HepG2 (cell line): Measurements from ENCODE around the gene LYPD6B.
A peak's percentile ranks its signal among the peaks of the same experiment; 100 is the strongest.

Source experiments
- CTCF ChIP-seq: sonication (generic); formaldehyde crosslinking; IDR thresholded peaks from 2 replicates; pipeline ENCODE4 v1.5.0; 2020; ENCODE audit warnings: mild to moderate bottlenecking, missing genetic modification reagents, moderate library complexity
- HDAC2 ChIP-seq: sonication (generic); formaldehyde crosslinking; IDR thresholded peaks from 2 replicates; pipeline ENCODE4 v1.4.0; 2020; ENCODE audit warnings: missing genetic modification reagents
- MAFK ChIP-seq, 2 experiments: IDR thresholded peaks in 1 of 2; conservative IDR thresholded peaks in 1 of 2; 2 replicates each; pipeline ENCODE4 v1.6.1; 2011; ENCODE audit warnings: improper control_type of control experiment in 2 of 2, low read length in 2 of 2
- NPAS2 ChIP-seq: sonication (generic); formaldehyde crosslinking; IDR thresholded peaks from 2 replicates; pipeline ENCODE4 v1.8.0; 2022; ENCODE audit warnings: mild to moderate bottlenecking, missing genetic modification reagents, borderline replicate concordance
- POLR2A ChIP-seq, 2 experiments: IDR thresholded peaks; 2 replicates each; pipeline ENCODE4 v1.6.1; 2011; ENCODE audit warnings: low read depth in 2 of 2, low read length in 2 of 2, mild to moderate bottlenecking in 1 of 2, moderate library complexity in 1 of 2; ENCODE audit not compliant: insufficient read depth in 1 of 2
- SIN3A ChIP-seq: IDR thresholded peaks from 2 replicates; pipeline ENCODE4 v1.6.1; 2011; ENCODE audit warnings: low read depth, mild to moderate bottlenecking, control low read depth, low read length, borderline replicate concordance

- TF ChIP-seq SIN3A (no peak), NPAS2 (CRISPR knock-in tag) (no peak), POLR2A (IDR thresholded peaks at IDR 0.05; ENCODE audit: insufficient read depth in 1 of 2, low read depth in 2 of 2, low read length in 2 of 2) (no peak), HDAC2 (CRISPR knock-in tag) (no peak), CTCF (no peak), MAFK (conservative IDR thresholded peaks at IDR 0.05 in 1 of 2, IDR thresholded peaks at IDR 0.05 in 1 of 2; ENCODE audit: low read length in 2 of 2) (peak; percentile 30 to 51; a peak in 3 of 4 replicates)
These were observed 46.1 kb upstream of the LYPD6B start for GRCh38 chr2:148992448-148992847.
